Muscle layer of colon (tissue), 2 donors: ENCODE results near the gene ALPL.

ENCODE experiments used
- H3K27ac ChIP-seq: one replicate; pipeline ENCODE4 v1.7.0; 2013; ENCODE audit warnings: low read depth, mild to moderate bottlenecking, low read length, moderate library complexity
- H3K27me3 ChIP-seq, 2 donors: one replicate each; pipeline ENCODE4 v1.7.0; 2013; ENCODE audit warnings: low read length in 2 of 2, mild to moderate bottlenecking in 2 of 2; ENCODE audit not compliant: insufficient read depth in 2 of 2, control insufficient read depth in 1 of 2
- H3K36me3 ChIP-seq: one replicate; pipeline ENCODE4 v1.7.0; 2013; ENCODE audit warnings: mild to moderate bottlenecking, low read length; ENCODE audit not compliant: insufficient read depth
- H3K4me1 ChIP-seq: one replicate; pipeline ENCODE4 v1.7.0; 2013; ENCODE audit warnings: mild to moderate bottlenecking, low read length; ENCODE audit not compliant: insufficient read depth
- H3K4me3 ChIP-seq, 2 donors: one replicate each; pipeline ENCODE4 v1.7.0; 2013; ENCODE audit warnings: low read length in 2 of 2, low read depth in 1 of 2, mild to moderate bottlenecking in 1 of 2, moderate library complexity in 1 of 2
- H3K9ac ChIP-seq: one replicate; pipeline ENCODE4 v1.7.0; 2013; ENCODE audit warnings: low read length
- H3K9me3 ChIP-seq: one replicate; pipeline ENCODE4 v1.7.0; 2013; ENCODE audit warnings: mild to moderate bottlenecking, low read length
- donor health status: abdominal sarcoma.
- donor health status: Adenocarcinoma of cecum.

The ALPL gene

GRCh38 chr1:21624571-21625389, 115.6 kb downstream of the ALPL start:
- no peak overlapping the region for H3K27ac ChIP-seq
- H3K27me3 ChIP-seq: peaks cover 10 to 36% of the 10 kb centered on the region in 2 donors
- H3K9me3 ChIP-seq: no peaks in the 10 kb centered on the region
- H3K9ac ChIP-seq: no peak overlapping the region
- no peaks in the 10 kb centered on the region for H3K36me3 ChIP-seq
- no peak overlapping the region for H3K4me3 ChIP-seq
- peaks cover 4% of the 10 kb centered on the region for H3K4me1 ChIP-seq

- no peak overlapping the region for H3K27ac ChIP-seq
- no peak overlapping the region for H3K9ac ChIP-seq
- no peaks in the 10 kb centered on the region for H3K36me3 ChIP-seq
- H3K9me3 ChIP-seq: no peaks in the 10 kb centered on the region
- H3K4me3 ChIP-seq: no peak overlapping the region
- H3K4me1 ChIP-seq: peaks cover 4% of the 10 kb centered on the region
- peaks cover 10 to 32% of the 10 kb centered on the region in 2 donors for H3K27me3 ChIP-seq
These were observed 116.4 kb downstream of the ALPL start for GRCh38 chr1:21625390-21626190.

GRCh38 chr1:21626921-21627339, 117.7 kb downstream of the ALPL start:
- H3K9ac ChIP-seq: no peak overlapping the region
- H3K4me1 ChIP-seq: peaks cover 4% of the 10 kb centered on the region
- H3K4me3 ChIP-seq: no peak overlapping the region
- H3K27ac ChIP-seq: no peak overlapping the region
- H3K36me3 ChIP-seq: no peaks in the 10 kb centered on the region
- H3K9me3 ChIP-seq: no peaks in the 10 kb centered on the region
- peaks cover 10 to 30% of the 10 kb centered on the region in 2 donors for H3K27me3 ChIP-seq
